Esophagus muscularis mucosa (tissue), 4 donors: ENCODE data around the gene ZNF629. TPM values are rescaled to one million over a fixed set of nuclear protein-coding genes. Genes with fewer than 3 reads are reported as not detected.
A peak's percentile ranks its signal among the peaks of the same experiment; 100 is the strongest.

Experiments used
- DNase-seq: peaks from one replicate; pipeline ENCODE4 v3.0.0-alpha.2; 2017; ENCODE audit errors: extremely low spot score
- H3K27ac ChIP-seq, 4 donors: fragments of 200-600 bp; sonication (generic); replicated peaks in 1 of 4; 1 replicate in 3 of 4; 2 replicates in 1 of 4; pipeline ENCODE4 v1.5.1; 2016 to 2019; ENCODE audit warnings: mild to moderate bottlenecking in 1 of 4
- H3K27me3 ChIP-seq, 4 donors: fragments of 200-600 bp; sonication (generic); one replicate each; pipeline versions ENCODE4 v1.5.1 to v1.6.0; 2016 to 2019
- H3K36me3 ChIP-seq, 4 donors: fragments of 200-600 bp; sonication (generic); one replicate each; pipeline ENCODE4 v1.5.1; 2016 to 2019
- H3K4me1 ChIP-seq, 4 donors: fragments of 200-600 bp; sonication (generic); one replicate each; pipeline ENCODE4 v1.5.1; 2016 to 2019
- H3K4me3 ChIP-seq, 4 donors: fragments of 200-600 bp; sonication (generic); 1 replicate in 2 of 4; 2 replicates in 2 of 4; pipeline ENCODE4 v1.5.1; 2016 to 2019; ENCODE audit warnings: mild to moderate bottlenecking in 4 of 4, moderate library complexity in 1 of 4
- H3K9me3 ChIP-seq, 4 donors: fragments of 200-600 bp; sonication (generic); 1 replicate in 3 of 4; 2 replicates in 1 of 4; pipeline ENCODE4 v1.5.1; 2016 to 2019
- CTCF ChIP-seq, 3 experiments: fragments of 200-600 bp in 2 of 3; fragments of 450-650 bp in 1 of 3; sonication (generic) in 2 of 3; IDR thresholded peaks; one replicate each; pipeline ENCODE4 v1.5.1; 2017 to 2019; ENCODE audit warnings: antibody characterized with exemption in 3 of 3, mild to moderate bottlenecking in 2 of 3, moderate library complexity in 1 of 3
- EP300 ChIP-seq: sonication (generic); formaldehyde crosslinking; IDR thresholded peaks from one replicate; pipeline ENCODE4 v1.6.1; 2017; ENCODE audit warnings: antibody characterized with exemption
- POLR2A ChIP-seq: fragments of 450-650 bp; IDR thresholded peaks from one replicate; pipeline ENCODE4 v1.6.1; 2017; ENCODE audit warnings: antibody characterized with exemption, moderate library complexity, mild to moderate bottlenecking, low read depth
- POLR2AphosphoS5 ChIP-seq, 2 donors: sonication (generic); formaldehyde crosslinking; IDR thresholded peaks; one replicate each; pipeline ENCODE4 v1.6.1; 2017; ENCODE audit warnings: antibody characterized with exemption in 2 of 2
- WGBS: methylation state at CpG from one replicate; pipeline ENCODE4 v1.1.5; 2018; 5-methylcytosine and 5-hydroxymethylcytosine counted together
- intact Hi-C: fragments of 100-400 bp; cut with DNase I; formaldehyde crosslinking; loops from one replicate; pipeline ENCODE4 v1.15.1; 2023
- total RNA-seq, 4 donors: library from RNA; depleted of rRNA; stranded (reverse); fragments of >200 nt; gene quantifications; one replicate each; pipeline versions ENCODE4 v1.1.0 to v1.2.1, GENCODE V29; 2016

Gene ZNF629
- total RNA-seq, 4 donors from 2014 or later = 10.4 to 17.1 (median 15.4) TPM

- H3K27ac ChIP-seq = peak overlapping the region in 3 of 4 donors; percentile 3 to 95 (median 13)
- peaks cover 14 to 47% (median 39%) of the 10 kb centered on the region in 4 donors for H3K36me3 ChIP-seq
- no peaks in the 10 kb centered on the region for H3K27me3 ChIP-seq
- no peak for DNase-seq
- WGBS = 75% methylated on average over 14 of the region's 14 CpGs
- peaks cover 21 to 47% (median 36%) of the 10 kb centered on the region in 4 donors for H3K4me1 ChIP-seq
- intact Hi-C loops = no loop called here
- H3K4me3 ChIP-seq = no peak overlapping the region
- TF ChIP-seq POLR2AphosphoS5 (IDR thresholded peaks at IDR 0.05) (peak in 1 of 2 donors; percentile 10), EP300 (no peak)
- H3K9me3 ChIP-seq = no peaks in the 10 kb centered on the region
Measured at GRCh38 chr16:30778549-30779244, 8.3 kb downstream of the ZNF629 start.

GRCh38 chr16:30777591-30778297 is 9.3 kb downstream of the ZNF629 start:
- Histone ChIP-seq H3K4me1 (peaks cover 21 to 50% (median 36%) of the 10 kb centered on the region in 4 donors), H3K36me3 (peaks cover 14 to 47% (median 39%) of the 10 kb centered on the region in 4 donors), H3K4me3 (no peak overlapping the region), H3K27me3 (no peaks in the 10 kb centered on the region), H3K27ac (peak overlapping the region in 3 of 4 donors; percentile 14 to 95 (median 36)), H3K9me3 (no peaks in the 10 kb centered on the region)
- TF ChIP-seq POLR2AphosphoS5 (IDR thresholded peaks at IDR 0.05) (no peak), EP300 (no peak), POLR2A (no peak), CTCF (IDR thresholded peaks at IDR 0.05) (no peak)
- DNase-seq = no peak
- intact Hi-C loops = no loop called here
- WGBS = 76% methylated on average over 3 of the region's 7 CpGs

- Histone ChIP-seq H3K4me1 (peaks cover 21 to 50% (median 36%) of the 10 kb centered on the region in 4 donors), H3K36me3 (peaks cover 26 to 47% (median 42%) of the 10 kb centered on the region in 4 donors), H3K27me3 (no peaks in the 10 kb centered on the region), H3K27ac (peak overlapping the region; percentile 82 to 95 (median 89)), H3K4me3 (peak overlapping the region; percentile 70 to 82 (median 73)), H3K9me3 (no peaks in the 10 kb centered on the region)
- intact Hi-C loops = no loop called here
- TF ChIP-seq EP300 = no peak
- no peak for TF ChIP-seq CTCF (IDR thresholded peaks at IDR 0.05)
- TF ChIP-seq POLR2A = peak; percentile 28
- peak; percentile 69 to 82 for TF ChIP-seq POLR2AphosphoS5 (IDR thresholded peaks at IDR 0.05)
- 0% methylated on average over 4 of the region's 81 CpGs for WGBS
- no peak for DNase-seq
Measured at GRCh38 chr16:30775392-30776188, 11.4 kb downstream of the ZNF629 start.

GRCh38 chr16:30775131-30775391 is 11.9 kb downstream of the ZNF629 start:
- intact Hi-C loops = no loop called here
- H3K27me3 ChIP-seq = no peaks in the 10 kb centered on the region
- H3K4me3 ChIP-seq = peak overlapping the region; percentile 70 to 82 (median 73)
- WGBS = 0% methylated on average over 8 of the region's 15 CpGs
- peaks cover 21 to 50% (median 36%) of the 10 kb centered on the region in 4 donors for H3K4me1 ChIP-seq
- peak overlapping the region; percentile 82 to 95 (median 89) for H3K27ac ChIP-seq
- no peaks in the 10 kb centered on the region for H3K9me3 ChIP-seq
- TF ChIP-seq EP300 (no peak), CTCF (IDR thresholded peaks at IDR 0.05) (no peak), POLR2AphosphoS5 (IDR thresholded peaks at IDR 0.05) (no peak), POLR2A (no peak)
- no peak for DNase-seq
- H3K36me3 ChIP-seq = peaks cover 30 to 50% (median 46%) of the 10 kb centered on the region in 4 donors
